Measurements from ENCODE around the gene EWSR1.

EWSR1 gene

GRCh38 chr22:29256606-29257325, 11.3 kb upstream of the EWSR1 start:
- ATAC-seq (replicated peaks) (no peak), DNase-seq (no peak)
- Mint-ChIP-seq H3K4me3 (no peak overlapping the region), H3K9me3 (no peaks in the 10 kb centered on the region), H3K4me1 (ENCODE audit: low read depth in 2 of 2) (peaks cover 0 to 3% of the 10 kb centered on the region in 2 donors), H3K36me3 (ENCODE audit: insufficient read depth) (no peaks in the 10 kb centered on the region), H3K27me3 (peaks cover 6% of the 10 kb centered on the region in 2 donors), H3K27ac (no peak overlapping the region)

- no peaks in the 10 kb centered on the region for H3K36me3 Mint-ChIP-seq (ENCODE audit: insufficient read depth)
- H3K9me3 Mint-ChIP-seq: no peaks in the 10 kb centered on the region
- H3K27me3 Mint-ChIP-seq: peaks cover 0 to 6% of the 10 kb centered on the region in 2 donors
- H3K27ac Mint-ChIP-seq: no peak overlapping the region
- ATAC-seq (replicated peaks) (no peak), DNase-seq (no peak)
- peaks cover 0 to 3% of the 10 kb centered on the region in 2 donors for H3K4me1 Mint-ChIP-seq (ENCODE audit: low read depth in 2 of 2)
- H3K4me3 Mint-ChIP-seq: no peak overlapping the region
Measured at GRCh38 chr22:29257751-29258181, 10.3 kb upstream of the EWSR1 start.

- Mint-ChIP-seq H3K4me3 (no peak overlapping the region), H3K27ac (no peak overlapping the region), H3K4me1 (ENCODE audit: low read depth in 2 of 2) (peaks cover 0 to 3% of the 10 kb centered on the region in 2 donors), H3K27me3 (peaks cover 0 to 6% of the 10 kb centered on the region in 2 donors), H3K36me3 (ENCODE audit: insufficient read depth) (no peaks in the 10 kb centered on the region), H3K9me3 (no peaks in the 10 kb centered on the region)
- ATAC-seq (replicated peaks) (no peak), DNase-seq (no peak)
Measured at GRCh38 chr22:29258407-29259252, 9.4 kb upstream of the EWSR1 start.

GRCh38 chr22:29259253-29259899, 8.7 kb upstream of the EWSR1 start:
- H3K4me1 Mint-ChIP-seq (ENCODE audit: low read depth in 2 of 2): peaks cover 0 to 1% of the 10 kb centered on the region in 2 donors
- H3K4me3 Mint-ChIP-seq: no peak overlapping the region
- no peaks in the 10 kb centered on the region for H3K36me3 Mint-ChIP-seq (ENCODE audit: insufficient read depth)
- H3K27me3 Mint-ChIP-seq: peaks cover 0 to 6% of the 10 kb centered on the region in 2 donors
- no peaks in the 10 kb centered on the region for H3K9me3 Mint-ChIP-seq
- H3K27ac Mint-ChIP-seq: no peak overlapping the region
- ATAC-seq (replicated peaks): no peak
- no peak for DNase-seq

GRCh38 chr22:29260031-29260560, 8.0 kb upstream of the EWSR1 start:
- no peak overlapping the region for H3K27ac Mint-ChIP-seq
- no peaks in the 10 kb centered on the region for H3K9me3 Mint-ChIP-seq
- no peaks in the 10 kb centered on the region for H3K4me1 Mint-ChIP-seq (ENCODE audit: low read depth in 2 of 2)
- peaks cover 0 to 6% of the 10 kb centered on the region in 2 donors for H3K27me3 Mint-ChIP-seq
- no peak for ATAC-seq (replicated peaks)
- no peak overlapping the region for H3K4me3 Mint-ChIP-seq
- H3K36me3 Mint-ChIP-seq (ENCODE audit: insufficient read depth): no peaks in the 10 kb centered on the region
- DNase-seq: no peak

GRCh38 chr22:29260601-29261315, 7.3 kb upstream of the EWSR1 start:
- Mint-ChIP-seq H3K36me3 (ENCODE audit: insufficient read depth) (no peaks in the 10 kb centered on the region), H3K27me3 (no peaks in the 10 kb centered on the region), H3K4me3 (no peak overlapping the region), H3K9me3 (no peaks in the 10 kb centered on the region), H3K4me1 (ENCODE audit: low read depth in 2 of 2) (no peaks in the 10 kb centered on the region), H3K27ac (no peak overlapping the region)
- DNase-seq (no peak), ATAC-seq (replicated peaks) (no peak)

GRCh38 chr22:29263791-29264276, 4.2 kb upstream of the EWSR1 start:
- Mint-ChIP-seq H3K36me3 (ENCODE audit: insufficient read depth) (peaks cover 16% of the 10 kb centered on the region), H3K9me3 (no peaks in the 10 kb centered on the region), H3K27ac (no peak overlapping the region), H3K4me1 (ENCODE audit: low read depth in 2 of 2) (peaks cover 13 to 15% of the 10 kb centered on the region in 2 donors), H3K27me3 (no peaks in the 10 kb centered on the region), H3K4me3 (no peak overlapping the region)
- no peak for ATAC-seq (replicated peaks)
- DNase-seq: no peak

- ATAC-seq (replicated peaks) (no peak), DNase-seq (no peak)
- Mint-ChIP-seq H3K36me3 (ENCODE audit: insufficient read depth) (peaks cover 24% of the 10 kb centered on the region), H3K4me1 (ENCODE audit: low read depth in 2 of 2) (peaks cover 25 to 27% of the 10 kb centered on the region in 2 donors), H3K27ac (no peak overlapping the region), H3K27me3 (no peaks in the 10 kb centered on the region), H3K9me3 (no peaks in the 10 kb centered on the region), H3K4me3 (no peak overlapping the region)
Measured at GRCh38 chr22:29265305-29265704, 2.8 kb upstream of the EWSR1 start.

- Mint-ChIP-seq H3K36me3 (ENCODE audit: insufficient read depth) (peaks cover 31% of the 10 kb centered on the region), H3K9me3 (no peaks in the 10 kb centered on the region), H3K27ac (peak overlapping the region in 1 of 2 donors; percentile 41), H3K4me3 (peak overlapping the region; percentile 86 to 90), H3K4me1 (ENCODE audit: low read depth in 2 of 2) (peaks cover 31 to 33% of the 10 kb centered on the region in 2 donors), H3K27me3 (no peaks in the 10 kb centered on the region)
- no peak for ATAC-seq (replicated peaks)
- no peak for DNase-seq
Measured at GRCh38 chr22:29265929-29266328, 2.1 kb upstream of the EWSR1 start.

GRCh38 chr22:29266564-29267461, 1.3 kb upstream of the EWSR1 start:
- Mint-ChIP-seq H3K27ac (peak overlapping the region; percentile 97 to 98), H3K9me3 (no peaks in the 10 kb centered on the region), H3K27me3 (no peaks in the 10 kb centered on the region), H3K36me3 (ENCODE audit: insufficient read depth) (peaks cover 37% of the 10 kb centered on the region), H3K4me1 (ENCODE audit: low read depth in 2 of 2) (peaks cover 36 to 41% of the 10 kb centered on the region in 2 donors), H3K4me3 (peak overlapping the region; percentile 86 to 90)
- ATAC-seq (replicated peaks) (no peak), DNase-seq (no peak)

GRCh38 chr22:29267462-29267857, 608 bp upstream of the EWSR1 start:
- Mint-ChIP-seq H3K36me3 (ENCODE audit: insufficient read depth) (peaks cover 41% of the 10 kb centered on the region), H3K9me3 (no peaks in the 10 kb centered on the region), H3K27ac (peak overlapping the region; percentile 97 to 98), H3K4me1 (ENCODE audit: low read depth in 2 of 2) (peaks cover 42 to 47% of the 10 kb centered on the region in 2 donors), H3K4me3 (peak overlapping the region; percentile 86 to 90), H3K27me3 (no peaks in the 10 kb centered on the region)
- no peak for DNase-seq
- no peak for ATAC-seq (replicated peaks)
